Inflammatory macrophage treated with lipopolysaccharide for 1 hour (primary cell): Measurements from ENCODE around the gene TRAF3.

Experiments
- DNase-seq, 2 donors: peaks; one replicate each; pipeline ENCODE4 v3.0.0-alpha.2; 2020 to 2022

Gene TRAF3

GRCh38 chr14:102897299-102898027, 120.2 kb downstream of the TRAF3 start:
- DNase-seq = no peak

- no peak for DNase-seq
Observed at GRCh38 chr14:102898298-102898697, 121.0 kb downstream of the TRAF3 start.

GRCh38 chr14:102898776-102899515, 121.7 kb downstream of the TRAF3 start:
- no peak for DNase-seq

DNA sequence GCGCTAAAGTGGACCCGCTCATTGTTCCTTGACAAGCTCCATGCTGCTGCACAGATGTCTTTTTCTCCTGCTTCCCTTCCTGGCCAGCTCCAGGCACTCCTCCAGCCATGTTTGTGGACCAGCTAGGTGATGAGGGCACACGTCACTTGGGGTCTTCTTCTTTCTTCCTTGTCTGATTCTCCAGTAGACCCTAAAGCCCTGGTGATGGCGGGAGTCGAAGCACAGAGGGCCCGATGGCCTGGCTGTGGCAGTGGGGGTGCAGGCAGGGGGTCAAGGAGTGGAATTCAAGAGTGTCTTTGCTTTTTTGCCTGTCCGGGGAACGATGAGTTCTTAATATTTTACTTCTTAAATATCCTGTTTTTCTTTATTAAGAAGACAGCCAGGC, 122.3 kb downstream of the TRAF3 start:
- DNase-seq = no peak

- no peak for DNase-seq
Observed at GRCh38 chr14:102900631-102901571, 123.7 kb downstream of the TRAF3 start.

DNA sequence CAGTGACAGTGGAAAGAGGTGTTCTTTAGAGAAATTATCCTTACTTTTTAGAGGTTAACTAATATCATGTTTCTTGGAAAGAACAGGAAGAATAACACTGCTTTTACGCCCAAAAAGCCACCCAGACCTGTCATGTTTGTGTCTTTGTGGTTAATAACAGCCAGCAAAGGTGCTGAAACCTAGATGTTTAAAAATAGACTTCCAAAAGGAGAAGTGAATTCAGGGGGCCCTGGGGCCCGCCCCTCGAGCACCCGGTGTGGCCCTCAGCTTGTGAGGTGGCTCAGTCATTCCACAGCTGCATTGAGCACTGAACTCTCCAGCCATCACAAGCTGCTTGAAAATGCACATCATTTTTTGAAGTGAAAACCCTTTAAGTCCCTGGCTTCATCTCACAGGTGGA, 124.4 kb downstream of the TRAF3 start:
- DNase-seq = no peak

DNA sequence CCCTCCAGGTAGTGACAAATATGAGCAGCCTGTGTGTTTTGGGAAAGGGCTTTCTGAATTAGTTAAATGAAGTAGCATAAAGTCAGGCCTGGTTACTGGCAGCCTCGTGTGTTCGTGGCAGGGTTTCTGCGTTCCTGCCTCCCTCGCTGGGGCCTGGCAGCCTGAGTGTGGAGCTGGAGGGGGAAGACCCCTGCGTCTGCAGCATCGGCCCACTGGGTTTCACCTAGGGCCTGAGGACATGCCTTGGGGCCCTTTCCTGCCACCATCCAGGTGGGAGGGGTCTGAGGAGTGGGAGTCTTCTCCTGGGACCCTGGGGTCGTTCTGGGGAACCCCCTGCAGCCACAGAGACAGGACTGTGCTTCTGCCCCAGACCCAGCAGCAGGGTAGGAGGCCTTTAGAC, 124.8 kb downstream of the TRAF3 start:
- DNase-seq = no peak

DNA sequence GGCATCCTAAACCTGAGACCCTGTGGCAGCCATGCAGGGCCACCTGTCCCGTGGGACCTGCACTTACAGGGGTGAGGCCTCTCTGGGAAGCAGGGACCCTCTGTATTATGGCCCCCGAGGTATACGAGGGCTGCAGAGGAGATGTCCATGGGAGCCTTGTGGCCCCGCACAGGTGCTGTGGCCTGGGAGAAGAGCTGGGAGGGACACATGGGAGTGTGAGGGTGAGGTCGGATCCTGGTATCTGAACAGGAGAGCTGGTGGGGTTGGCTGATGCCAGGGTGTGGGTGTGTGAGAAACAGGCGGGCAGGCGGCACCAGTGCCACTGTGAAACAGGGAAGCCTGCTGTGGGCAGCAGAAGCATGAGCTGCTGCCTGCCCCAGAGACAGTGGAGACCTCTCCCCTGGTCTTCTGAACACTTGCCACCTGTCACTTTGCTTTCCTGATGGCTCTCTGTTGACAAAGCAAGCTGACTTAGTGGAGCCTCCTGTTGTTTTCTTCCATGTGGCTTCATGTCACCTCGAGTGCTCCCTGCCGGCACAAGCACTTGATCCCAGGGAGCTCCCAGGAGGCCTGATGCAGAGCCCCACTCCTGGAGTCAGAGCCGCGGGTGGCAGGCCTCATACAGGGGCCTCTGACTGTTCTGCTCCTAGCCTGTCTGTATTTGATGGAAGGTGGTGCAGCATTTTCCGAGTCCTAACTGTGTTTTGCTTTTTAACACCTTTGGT, 125.4 kb downstream of the TRAF3 start:
- no peak for DNase-seq

GRCh38 chr14:102903248-102903888, 126.1 kb downstream of the TRAF3 start:
- no peak for DNase-seq

DNA sequence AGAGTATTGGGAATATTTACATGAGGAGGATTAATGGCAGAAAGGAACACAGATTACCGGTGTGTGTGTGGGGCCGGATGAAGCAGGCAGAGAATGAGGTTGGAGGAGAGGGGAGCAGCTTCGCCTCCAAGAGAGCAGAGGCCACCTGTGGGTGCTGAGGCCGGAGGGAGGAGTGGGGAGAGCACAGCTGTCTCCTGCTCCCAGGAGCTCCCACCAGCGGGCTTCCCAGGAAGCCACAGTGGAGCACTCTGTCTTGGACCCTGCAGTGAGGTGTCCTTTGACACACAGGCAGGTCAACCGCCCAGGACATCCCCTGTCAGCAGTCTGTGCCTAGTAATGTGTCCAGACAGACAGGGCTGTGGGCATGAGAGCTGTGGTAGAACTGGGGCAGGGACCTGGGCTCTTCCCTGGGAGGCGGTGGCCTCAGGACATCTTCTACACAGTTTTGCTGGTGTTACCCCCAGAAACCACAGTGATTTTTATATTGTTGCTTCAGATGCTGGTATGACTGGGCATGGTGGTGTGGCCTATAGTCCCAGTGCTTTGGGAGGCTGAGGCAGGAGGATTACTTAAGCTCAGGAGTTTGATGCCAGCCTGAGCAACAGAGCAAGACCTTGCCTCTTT, 126.8 kb downstream of the TRAF3 start:
- DNase-seq = no peak

DNA sequence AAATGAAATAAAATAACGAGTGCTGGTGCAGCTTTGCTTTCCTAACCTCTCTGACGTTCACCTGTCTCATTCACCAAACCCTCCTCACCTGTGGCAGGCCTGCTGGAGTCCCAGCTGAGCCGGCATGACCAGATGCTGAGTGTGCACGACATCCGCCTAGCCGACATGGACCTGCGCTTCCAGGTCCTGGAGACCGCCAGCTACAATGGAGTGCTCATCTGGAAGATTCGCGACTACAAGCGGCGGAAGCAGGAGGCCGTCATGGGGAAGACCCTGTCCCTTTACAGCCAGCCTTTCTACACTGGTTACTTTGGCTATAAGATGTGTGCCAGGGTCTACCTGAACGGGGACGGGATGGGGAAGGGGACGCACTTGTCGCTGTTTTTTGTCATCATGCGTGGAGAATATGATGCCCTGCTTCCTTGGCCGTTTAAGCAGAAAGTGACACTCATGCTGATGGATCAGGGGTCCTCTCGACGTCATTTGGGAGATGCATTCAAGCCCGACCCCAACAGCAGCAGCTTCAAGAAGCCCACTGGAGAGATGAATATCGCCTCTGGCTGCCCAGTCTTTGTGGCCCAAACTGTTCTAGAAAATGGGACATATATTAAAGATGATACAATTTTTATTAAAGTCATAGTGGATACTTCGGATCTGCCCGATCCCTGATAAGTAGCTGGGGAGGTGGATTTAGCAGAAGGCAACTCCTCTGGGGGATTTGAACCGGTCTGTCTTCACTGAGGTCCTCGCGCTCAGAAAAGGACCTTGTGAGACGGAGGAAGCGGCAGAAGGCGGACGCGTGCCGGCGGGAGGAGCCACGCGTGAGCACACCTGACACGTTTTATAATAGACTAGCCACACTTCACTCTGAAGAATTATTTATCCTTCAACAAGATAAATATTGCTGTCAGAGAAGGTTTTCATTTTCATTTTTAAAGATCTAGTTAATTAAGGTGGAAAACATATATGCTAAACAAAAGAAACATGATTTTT, 128.2 kb downstream of the TRAF3 start:
- DNase-seq = no peak

DNA sequence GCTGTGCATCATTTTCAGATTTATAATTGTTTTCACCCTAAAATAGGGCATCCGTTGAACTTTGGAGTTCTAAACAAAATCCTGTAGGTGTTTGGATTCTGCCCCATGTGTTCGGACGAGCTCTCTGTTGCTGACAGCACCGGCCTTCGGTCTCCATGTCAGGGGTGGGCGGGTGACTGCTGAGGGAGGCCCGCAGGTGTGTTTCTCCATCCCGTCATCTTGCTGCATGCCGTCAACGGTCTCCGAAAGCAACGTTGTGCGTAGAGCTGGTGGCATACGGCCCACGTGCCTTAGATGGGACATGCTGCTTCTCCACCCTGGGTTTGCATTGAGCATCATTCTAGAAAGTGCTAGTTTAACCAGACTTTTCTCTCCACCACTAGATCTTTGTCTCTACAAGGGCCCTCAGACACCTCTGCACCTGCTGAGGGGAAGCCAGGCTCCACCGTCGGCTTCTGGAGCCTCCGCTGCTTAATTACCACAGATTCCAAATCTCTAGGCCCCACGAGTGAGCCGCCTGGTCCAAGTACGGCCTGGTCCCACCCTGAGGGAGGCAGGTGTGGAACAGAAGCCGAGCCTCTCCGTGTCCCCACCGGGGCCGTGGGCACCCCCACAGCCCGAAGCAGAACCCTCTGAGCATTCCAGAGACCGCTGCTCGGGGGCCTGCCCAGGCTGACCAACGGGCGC, 129.5 kb downstream of the TRAF3 start:
- DNase-seq = no peak

DNA sequence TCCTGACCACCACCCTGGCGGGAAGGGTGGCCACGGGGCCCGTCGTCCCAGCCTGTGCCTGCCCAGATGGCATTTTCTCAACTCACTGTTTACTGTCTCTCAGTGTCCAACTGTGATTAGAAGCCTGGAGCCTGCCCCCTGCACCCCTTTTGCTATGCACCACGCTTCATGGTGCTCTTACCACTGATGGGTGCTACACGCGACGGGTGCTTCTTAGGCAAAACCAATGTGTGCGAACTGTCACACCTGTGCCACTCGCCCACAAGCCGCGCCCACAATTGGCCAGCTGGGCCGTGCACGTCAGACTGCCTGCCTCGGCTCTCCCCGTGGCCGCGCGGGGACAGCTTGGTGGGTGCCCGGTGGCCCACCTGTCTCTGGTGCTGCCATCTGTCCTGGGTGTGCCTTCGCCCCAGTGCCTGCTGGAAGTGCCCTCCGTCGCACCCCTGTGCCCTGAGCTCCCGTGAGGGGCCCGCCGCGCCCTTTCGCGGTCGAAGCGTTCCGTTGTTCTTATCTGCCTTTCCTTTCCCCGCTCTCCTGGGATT, 130.1 kb downstream of the TRAF3 start:
- DNase-seq = no peak

DNA sequence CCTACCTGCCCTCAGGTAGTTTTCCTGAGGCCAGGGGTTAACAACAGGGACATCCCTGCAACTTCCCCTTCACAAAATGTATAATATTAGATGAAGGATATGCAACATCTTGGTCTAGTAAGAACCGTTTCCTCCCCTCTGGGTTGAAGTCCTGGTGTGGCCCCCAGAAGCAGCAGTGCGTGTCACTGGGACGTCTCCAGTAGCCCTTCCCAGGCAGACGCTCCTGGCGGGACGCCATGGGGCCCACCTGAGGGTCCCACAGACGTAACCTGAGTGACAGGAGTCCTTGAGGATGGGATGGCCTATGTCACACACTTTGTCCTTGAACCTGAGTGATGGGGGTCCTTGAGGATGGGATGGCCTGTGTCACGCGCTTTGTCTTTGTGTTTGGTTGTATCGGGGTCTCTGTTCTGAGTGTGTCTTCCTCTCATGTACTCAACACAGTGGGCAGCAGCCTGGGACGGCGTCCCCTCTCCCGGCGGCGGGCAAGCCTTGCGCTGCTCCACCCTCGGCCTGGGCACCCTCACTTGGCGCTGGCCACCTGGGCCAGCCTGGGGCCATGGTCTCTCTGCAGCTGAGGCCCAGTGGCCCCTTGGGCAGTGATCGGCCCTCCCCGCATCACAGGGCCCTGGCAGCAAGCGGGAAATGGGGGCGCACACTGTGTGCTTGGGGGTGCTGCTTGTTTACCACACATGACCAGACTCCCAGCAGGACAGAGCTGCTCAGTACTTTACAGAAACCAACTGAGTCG, 130.9 kb downstream of the TRAF3 start:
- DNase-seq = no peak

- DNase-seq = no peak
Observed at GRCh38 chr14:102908766-102909455, 131.7 kb downstream of the TRAF3 start.

GRCh38 chr14:102909462-102909861, 132.2 kb downstream of the TRAF3 start:
- no peak for DNase-seq

GRCh38 chr14:102909911-102910310, 132.7 kb downstream of the TRAF3 start:
- DNase-seq = no peak

DNA sequence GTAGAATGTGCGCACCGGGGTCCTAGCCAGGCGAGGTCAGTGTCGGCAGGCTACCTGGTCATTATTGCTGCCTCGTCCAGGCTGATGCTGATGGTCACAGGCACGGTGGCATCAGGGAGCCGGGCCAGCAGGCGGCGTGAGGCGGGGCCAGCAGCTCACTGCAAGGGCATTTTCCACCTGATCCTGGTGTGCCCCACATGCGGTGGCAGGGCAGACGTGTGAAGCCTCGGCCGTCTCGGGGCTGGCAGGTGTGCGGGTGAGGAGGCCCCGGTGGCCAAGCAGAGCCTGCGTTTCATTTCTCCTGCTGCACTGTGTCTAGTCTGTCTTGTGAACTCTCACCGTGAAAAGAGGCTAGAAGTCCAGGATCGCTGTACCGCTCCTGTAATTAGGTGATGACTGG, 133.2 kb downstream of the TRAF3 start:
- no peak for DNase-seq
